Inflammatory macrophage treated with lipopolysaccharide for 4 hours (primary cell): ENCODE measurements around the gene PHPT1.

Source experiments
- DNase-seq: peaks from one replicate; pipeline ENCODE4 v3.0.0-alpha.2; 2020

Gene PHPT1

DNA sequence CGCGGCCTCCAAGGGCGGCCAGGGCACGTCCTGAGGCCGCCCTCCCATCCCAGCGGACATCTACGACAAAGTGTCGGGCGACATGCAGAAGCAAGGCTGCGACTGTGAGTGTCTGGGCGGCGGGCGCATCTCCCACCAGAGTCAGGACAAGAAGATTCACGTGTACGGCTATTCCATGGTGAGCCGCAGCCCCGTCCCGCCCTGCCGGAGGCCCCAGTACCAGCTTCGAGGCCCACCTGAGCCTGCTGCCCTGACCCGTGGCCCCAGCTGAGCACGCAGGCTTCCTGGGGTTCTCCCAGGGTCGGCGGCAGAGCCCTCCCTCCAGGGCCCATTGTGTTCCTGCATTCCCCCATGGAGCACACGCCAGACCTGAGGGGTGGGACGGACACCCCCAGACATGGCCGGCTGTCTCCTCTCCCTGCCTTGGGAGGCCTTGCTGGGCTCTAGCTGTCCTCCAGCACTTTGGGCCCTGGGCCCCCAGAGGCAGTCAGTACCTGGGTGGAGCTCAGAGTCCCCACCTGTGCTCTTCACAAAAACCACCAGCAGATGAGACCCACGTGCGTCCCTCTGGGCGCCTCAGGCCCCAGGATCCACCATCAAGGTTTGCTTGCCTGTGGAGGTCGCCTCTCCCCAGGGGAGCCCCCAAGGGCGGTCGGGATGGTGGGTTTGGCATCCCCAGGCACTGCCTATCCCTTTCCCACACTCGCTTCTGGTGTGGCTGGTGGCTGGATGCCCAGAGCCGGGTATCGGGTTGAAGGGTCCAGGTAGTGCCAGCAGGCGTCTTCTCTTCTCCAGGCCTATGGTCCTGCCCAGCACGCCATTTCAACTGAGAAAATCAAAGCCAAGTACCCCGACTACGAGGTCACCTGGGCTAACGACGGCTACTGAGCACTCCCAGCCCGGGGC is 1.0 kb downstream of the PHPT1 start:
- no peak for DNase-seq

DNA sequence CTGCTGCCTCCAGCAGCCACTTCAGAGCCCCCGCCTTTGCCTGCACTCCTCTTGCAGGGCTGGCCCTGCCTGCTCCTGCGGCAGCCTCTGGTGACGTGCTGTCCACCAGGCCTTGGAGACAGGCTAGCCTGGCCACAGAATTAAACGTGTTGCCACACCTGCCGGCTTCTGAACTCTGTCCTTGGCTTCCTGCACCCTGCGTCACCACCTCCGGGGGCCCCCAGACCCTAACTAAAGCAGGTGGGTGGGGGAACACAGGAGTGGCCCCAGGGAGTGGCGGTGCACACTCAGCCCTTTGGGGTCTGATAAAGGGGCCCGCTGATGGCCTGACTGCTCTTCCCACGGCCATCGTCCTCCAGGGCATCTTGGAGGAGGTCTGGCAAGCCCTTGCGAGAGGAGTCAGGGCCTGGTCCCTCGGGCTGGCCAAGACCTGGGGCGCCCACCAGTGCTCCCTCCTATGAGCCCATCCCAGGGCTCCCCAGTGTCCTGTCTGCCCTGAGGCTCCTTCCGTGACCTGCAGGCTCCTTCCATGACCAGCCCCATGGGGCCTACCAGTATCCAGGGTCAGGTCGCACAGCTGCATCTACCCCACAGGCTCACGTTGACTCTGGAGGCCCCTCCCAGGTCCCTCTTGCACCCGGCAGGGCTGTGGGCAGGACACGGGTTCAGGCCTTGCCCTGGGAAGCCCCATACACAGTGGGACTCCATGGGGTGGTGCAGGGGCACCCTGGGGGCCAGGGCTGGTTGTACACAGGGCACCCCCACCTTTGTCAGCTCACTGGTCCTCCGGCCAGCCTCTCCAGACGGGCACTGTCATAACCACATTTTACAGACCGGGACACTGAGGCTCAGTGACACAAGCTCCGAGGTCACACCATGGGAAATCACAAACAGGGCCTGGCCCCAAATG is 1.9 kb downstream of the PHPT1 start:
- DNase-seq, result no peak

DNA sequence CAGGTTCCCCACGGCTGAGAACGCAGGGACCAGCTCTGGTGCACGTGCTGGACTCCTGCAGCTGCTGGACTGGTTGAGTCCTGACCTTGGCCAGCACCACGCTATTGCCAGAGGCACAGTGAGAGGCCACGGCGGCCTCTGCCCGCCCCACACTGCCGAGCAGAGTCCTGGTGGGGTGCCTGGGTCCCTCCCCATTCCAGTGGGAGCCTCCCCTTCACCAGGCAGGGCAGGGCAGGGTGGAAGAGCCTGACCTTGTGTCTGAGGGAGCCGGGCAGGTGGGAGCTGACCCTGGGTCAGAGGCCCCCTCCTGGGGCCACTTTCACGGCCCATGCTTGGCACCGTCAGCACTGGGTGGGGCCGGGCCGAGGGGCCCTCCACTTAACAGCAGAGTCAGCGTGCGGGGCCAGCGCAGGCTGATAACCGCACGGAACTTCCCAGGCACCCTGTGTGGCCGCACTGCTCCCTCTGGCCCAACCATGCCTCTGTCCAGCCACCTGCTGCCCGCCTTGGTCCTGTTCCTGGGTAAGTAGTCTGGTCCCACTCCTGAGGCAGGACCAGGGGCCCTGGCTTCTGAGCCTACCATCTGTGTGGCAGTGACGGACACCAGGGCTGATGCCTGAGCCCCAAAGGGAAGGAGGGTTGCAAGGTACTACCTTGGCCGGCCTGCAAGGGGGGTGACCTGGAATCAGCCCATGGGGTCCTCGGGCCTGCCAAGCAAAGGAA is 2.9 kb downstream of the PHPT1 start, which contains the start of gene MAMDC4:
Gene MAMDC4, plus strand, starts transcription at position 406 of the 723 bp plus-strand sequence. Its CDS starts 71 bp downstream, at position 477.
- DNase-seq, result no peak

DNA sequence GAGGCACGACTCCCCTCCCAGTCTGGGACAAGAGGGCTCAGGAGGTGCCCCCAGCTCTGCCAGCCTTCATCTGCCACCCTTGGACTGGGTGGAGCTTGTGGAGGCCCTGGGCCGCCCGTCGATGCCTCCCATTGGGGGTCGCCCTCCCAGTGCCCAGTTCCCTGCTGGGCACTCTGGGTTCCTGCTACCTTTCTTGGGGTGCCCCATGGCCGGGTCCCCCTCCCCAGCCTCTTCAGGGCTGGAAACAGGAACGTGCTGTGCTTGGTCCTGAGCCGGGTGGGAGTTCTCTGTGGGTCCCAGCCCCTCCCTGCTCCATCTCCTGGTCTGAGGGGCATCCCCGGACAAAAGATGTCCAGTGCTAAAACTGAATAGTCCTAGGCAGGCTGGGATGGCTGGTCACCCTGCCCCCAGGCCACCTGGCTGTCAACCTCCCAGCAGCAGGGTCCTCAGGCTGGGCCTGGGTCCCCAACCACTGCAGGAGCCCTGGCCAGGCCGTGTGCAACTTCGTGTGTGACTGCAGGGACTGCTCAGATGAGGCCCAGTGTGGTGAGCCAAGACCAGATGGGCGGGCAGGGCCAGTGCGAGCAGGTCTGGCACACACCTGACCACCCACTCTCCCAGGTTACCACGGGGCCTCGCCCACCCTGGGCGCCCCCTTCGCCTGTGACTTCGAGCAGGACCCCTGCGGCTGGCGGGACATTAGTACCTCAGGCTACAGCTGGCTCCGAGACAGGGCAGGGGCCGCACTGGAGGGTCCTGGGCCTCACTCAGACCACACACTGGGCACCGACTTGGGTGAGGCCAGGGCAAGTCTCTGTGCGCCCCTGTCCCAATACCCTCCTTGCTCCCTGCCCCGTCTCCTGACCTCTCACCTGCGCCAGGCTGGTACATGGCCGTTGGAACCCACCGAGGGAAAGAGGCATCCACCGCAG is 3.7 kb downstream of the PHPT1 start:
- DNase-seq, result no peak

DNA sequence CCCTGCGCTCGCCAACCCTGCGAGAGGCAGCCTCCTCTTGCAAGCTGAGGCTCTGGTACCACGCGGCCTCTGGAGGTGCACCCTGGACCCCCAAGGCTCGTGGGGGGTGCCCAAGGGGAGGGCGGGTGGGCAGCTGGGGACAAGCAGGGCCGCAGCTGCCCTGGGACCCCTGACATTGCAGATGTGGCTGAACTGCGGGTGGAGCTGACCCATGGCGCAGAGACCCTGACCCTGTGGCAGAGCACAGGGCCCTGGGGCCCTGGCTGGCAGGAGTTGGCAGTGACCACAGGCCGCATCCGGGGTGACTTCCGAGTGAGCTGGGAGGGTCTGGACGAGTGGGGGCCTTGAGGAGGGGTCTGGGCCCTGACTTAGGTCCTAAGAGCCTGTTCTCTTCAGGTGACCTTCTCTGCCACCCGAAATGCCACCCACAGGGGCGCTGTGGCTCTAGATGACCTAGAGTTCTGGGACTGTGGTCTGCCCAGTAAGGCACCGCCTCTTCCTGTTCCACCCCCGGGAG is 4.4 kb downstream of the PHPT1 start:
- DNase-seq, result no peak

DNA sequence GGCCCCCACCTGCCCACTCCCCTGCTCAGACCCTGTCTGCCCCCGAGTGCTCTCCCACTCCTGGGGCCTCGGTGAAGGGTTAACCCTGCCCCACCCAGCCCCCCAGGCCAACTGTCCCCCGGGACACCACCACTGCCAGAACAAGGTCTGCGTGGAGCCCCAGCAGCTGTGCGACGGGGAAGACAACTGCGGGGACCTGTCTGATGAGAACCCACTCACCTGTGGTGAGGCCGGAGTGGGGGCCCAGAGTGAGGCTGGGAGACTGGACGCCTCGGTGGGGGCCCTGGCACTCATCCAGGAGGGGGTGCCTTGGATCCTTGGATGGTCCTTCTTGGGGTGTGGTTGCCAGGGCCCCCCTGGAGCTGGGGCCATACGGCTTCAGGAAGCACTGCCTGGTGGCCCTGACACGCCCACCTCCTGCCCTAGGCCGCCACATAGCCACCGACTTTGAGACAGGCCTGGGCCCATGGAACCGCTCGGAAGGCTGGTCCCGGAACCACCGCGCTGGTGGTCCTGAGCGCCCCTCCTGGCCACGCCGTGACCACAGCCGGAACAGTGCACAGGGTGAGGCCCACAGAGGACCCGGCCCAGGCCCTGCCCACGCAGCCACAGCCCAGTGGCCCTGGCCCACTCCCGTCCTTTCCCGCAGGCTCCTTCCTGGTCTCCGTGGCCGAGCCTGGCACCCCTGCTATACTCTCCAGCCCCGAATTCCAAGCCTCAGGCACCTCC is 5.1 kb downstream of the PHPT1 start:
- DNase-seq, result no peak

DNA sequence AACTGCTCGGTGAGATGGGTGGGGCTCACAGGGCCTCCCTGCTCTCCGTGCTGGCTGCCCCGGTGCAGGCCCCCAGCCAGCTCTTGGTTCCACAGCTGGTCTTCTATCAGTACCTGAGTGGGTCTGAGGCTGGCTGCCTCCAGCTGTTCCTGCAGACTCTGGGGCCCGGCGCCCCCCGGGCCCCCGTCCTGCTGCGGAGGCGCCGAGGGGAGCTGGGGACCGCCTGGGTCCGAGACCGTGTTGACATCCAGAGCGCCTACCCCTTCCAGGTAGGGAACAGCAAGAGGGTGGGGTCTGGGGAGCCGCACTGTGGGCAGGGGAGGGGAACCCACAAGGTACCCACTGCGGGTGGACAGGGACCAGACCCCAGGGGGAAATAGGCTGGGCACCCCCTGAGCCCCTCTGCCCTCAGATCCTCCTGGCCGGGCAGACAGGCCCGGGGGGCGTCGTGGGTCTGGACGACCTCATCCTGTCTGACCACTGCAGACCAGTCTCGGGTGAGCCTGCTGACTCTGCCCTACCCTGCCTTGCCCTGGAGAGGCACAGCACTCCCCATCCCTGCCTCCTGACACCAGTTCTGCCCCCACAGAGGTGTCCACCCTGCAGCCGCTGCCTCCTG is 5.7 kb downstream of the PHPT1 start:
- DNase-seq, result no peak

DNA sequence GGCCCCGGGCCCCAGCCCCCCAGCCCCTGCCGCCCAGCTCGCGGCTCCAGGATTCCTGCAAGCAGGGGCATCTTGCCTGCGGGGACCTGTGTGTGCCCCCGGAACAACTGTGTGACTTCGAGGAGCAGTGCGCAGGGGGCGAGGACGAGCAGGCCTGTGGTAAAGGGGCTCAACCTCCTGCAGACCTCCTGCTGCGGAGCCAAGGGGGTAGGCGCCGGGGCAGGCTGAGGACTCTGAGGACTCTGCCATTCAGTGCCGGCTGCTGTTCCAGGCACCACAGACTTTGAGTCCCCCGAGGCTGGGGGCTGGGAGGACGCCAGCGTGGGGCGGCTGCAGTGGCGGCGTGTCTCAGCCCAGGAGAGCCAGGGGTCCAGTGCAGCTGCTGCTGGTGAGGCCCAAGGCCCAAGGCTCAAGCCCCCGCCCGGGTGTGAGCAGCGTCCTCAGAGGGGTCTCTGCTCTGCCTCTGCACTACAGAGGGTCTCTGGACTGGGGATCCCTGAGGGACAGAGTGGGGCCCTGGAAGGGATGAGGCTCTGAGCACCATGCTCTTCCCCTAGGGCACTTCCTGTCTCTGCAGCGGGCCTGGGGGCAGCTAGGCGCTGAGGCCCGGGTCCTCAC is 6.4 kb downstream of the PHPT1 start:
- DNase-seq, result no peak

DNA sequence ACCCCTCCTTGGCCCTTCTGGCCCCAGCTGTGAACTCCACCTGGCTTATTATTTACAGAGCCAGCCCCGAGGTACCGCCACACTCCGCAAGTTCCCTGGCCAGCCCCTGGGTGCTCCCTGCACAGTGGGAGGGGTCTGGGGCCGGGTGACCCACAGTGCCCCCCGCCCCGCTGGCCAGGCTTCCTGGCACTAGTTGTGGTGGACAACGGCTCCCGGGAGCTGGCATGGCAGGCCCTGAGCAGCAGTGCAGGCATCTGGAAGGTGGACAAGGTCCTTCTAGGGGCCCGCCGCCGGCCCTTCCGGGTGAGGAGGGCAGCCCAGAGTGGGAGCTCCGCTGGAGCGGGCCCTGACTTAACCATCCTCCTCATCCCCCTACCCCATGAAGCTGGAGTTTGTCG is 6.9 kb downstream of the PHPT1 start:
- no peak for DNase-seq

DNA sequence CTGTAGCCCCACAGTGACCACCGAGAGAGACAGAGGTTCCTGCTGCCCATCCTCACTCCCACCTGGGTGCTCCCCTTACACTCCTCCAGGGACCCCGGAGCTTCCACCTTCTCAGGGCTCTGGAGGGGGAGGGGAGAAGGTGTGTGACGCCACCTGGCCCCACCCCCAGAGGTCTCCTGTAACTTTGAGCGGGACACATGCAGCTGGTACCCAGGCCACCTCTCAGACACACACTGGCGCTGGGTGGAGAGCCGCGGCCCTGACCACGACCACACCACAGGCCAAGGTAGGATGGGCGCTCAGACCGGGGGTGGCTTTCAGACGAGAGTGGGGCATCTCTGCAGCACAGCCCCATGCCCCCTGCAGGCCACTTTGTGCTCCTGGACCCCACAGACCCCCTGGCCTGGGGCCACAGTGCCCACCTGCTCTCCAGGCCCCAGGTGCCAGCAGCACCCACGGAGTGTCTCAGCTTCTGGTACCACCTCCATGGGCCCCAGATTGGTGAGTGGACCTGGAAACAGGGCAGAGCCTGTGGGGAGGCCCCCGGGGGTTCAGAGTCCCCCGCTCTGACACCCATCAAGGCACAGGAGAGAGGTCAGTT is 7.4 kb downstream of the PHPT1 start:
- DNase-seq, result no peak

DNA sequence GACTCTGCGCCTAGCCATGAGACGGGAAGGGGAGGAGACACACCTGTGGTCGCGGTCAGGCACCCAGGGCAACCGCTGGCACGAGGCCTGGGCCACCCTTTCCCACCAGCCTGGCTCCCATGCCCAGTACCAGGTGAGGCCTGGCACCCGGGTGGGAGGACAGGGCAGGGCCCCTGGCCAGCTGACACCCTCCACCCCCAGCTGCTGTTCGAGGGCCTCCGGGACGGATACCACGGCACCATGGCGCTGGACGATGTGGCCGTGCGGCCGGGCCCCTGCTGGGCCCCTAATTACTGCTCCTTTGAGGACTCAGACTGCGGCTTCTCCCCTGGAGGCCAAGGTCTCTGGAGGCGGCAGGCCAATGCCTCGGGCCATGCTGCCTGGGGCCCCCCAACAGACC is 8.0 kb downstream of the PHPT1 start:
- no peak for DNase-seq

DNA sequence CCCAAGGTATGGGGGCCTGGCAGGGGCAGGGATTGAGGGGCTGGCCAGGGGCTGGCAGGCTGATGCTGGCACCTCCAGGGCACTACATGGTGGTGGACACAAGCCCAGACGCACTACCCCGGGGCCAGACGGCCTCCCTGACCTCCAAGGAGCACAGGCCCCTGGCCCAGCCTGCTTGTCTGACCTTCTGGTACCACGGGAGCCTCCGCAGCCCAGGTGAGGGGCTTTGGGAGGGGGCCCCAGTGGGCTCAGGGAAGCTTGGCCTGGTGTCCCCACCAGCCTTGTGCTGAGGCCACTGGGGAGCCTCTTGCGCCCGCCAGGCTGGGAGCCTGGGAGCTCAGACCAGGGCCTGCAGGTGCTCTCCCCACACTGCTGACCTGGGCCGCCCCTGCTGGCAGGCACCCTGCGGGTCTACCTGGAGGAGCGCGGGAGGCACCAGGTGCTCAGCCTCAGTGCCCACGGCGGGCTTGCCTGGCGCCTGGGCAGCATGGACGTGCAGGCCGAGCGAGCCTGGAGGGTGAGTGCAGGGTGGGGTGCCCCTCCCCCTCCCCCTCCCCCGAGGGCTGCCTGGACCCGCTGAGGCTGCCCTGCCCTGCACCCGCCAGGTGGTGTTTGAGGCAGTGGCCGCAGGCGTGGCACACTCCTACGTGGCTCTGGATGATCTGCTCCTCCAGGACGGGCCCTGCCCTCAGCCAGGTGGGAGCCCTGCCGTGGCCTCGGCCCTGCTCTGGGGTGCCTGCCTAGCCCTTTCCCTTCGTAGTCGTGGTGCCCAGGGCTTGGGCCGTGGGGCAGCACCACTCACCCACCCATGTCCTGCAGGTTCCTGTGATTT is 8.6 kb downstream of the PHPT1 start:
- no peak for DNase-seq

DNA sequence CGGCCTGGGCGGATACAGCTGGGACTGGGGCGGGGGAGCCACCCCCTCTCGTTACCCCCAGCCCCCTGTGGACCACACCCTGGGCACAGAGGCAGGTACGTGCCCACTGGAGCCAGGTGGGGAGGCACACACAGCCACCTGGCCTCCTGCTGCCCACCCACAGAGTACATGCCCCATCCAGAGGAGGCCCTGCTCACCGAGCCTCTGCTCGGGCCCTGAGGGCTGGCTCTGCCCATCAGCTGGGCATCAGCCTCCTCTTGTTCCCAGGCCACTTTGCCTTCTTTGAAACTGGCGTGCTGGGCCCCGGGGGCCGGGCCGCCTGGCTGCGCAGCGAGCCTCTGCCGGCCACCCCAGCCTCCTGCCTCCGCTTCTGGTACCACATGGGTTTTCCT is 9.2 kb downstream of the PHPT1 start:
- DNase-seq, result no peak

DNA sequence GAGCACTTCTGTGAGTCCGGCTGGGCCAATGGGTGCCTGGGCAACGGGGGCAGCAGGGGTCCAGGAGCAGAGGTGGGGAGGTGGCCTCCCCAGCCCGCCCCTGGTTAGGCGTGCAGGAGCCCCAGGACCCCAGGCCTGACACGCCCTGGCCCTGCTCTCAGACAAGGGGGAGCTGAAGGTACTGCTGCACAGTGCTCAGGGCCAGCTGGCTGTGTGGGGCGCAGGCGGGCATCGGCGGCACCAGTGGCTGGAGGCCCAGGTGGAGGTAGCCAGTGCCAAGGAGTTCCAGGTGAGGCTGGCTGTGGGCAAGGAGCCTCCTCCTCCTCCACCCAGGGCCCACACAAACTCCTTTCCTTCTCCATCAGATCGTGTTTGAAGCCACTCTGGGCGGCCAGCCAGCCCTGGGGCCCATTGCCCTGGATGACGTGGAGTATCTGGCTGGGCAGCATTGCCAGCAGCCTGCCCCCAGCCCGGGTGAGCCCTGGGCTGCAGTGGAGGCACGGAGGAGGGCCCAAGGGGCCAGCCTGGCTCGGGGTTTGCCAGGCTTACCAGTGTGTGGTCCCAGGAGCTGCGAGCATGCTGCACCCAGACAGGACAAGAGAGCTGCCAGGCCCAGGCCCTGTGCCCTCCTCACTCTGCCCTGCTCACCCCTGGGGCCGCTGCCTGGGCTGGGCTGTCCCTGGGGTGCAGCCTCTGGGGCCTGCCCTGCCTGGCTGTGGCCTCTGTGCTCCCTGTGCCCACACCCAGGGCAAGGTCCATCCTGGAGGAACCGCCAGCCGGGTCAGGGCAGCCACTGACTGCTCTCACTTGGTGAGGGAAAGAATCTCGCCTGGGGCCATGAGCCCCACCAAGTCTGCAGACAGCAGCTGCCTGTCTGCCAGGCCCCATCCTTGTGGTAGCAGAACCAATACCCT is 9.9 kb downstream of the PHPT1 start:
- DNase-seq, result no peak

DNA sequence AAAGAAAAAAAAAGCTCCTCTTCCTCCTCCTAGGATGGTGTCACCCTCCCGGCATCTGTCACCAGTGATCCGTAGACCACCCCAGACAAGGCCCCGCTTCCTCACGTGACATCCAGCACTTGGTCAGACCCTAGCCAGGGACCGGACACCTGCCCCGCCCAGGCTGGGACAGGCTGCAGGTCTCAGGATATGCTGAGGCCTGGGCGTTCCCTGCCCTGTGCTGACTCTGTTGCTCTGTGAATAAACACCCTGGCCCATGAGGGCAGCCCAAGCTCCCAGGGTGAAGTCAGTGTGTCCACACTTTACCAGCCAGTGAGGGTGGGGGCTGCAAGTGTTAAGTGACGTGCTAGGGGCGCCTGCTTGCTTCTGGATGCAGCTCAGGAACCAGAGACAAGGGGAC is 11.3 kb downstream of the PHPT1 start:
- DNase-seq, result no peak

DNA sequence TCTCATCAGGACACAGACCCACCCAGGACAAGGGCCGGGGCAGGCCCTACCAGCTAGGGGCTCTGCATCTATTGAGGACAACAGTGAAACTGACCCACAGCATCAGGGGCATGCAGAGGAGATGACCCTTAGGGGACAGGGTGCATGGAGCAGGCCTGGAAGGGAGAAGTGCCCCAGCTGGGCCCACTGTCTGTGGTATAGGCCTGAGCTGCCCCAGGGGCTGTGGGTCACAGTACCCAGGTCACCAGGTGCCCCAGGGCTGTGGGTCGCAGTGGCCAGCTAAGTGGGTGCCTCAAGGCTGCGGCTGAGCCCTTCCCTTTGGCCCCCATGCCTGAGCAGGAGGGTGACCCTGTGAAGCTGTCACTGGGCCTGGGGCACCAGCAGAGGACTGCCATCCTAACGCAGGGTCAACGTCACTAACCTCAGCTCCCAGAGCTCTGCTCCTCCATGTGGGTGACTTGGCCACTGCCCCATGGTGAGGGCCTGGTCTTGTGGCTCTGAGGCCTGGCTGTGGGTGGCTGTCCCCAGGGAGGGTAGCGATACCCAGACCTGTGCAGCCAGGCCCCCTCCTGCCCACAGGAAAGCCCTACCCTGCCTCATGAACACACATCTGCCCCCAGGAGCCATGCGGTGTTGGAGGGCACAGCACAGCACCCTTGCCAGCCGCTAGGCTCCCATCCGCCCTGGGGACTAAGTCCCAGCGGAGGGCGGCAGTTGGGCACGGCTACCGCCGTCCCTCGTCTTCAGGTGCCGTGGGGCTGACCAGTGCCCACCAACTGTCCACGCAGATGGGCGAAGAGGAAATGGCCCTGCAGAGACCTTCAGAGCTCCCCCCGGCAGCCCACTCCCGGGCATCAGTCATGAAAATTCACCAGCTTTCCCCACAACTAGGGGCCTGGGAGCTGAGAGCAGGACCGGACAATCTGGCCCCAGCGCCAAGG is 12.0 kb downstream of the PHPT1 start:
- DNase-seq, result no peak
